HepG2 (cell line): ENCODE data around the gene COG1. TPM values are rescaled to one million over a fixed set of nuclear protein-coding genes. Genes with fewer than 3 reads are reported as not detected.

Experiments used
- AKAP8 ChIP-seq: sonication (generic); formaldehyde crosslinking; IDR thresholded peaks from 2 replicates; pipeline ENCODE4 v1.5.1; 2020; ENCODE audit warnings: mild to moderate bottlenecking, missing genetic modification reagents
- AKNA ChIP-seq: sonication (generic); formaldehyde crosslinking; IDR thresholded peaks from 2 replicates; pipeline ENCODE4 v1.4.0; 2020; ENCODE audit warnings: missing genetic modification reagents, borderline replicate concordance
- BORCS8-MEF2B ChIP-seq: sonication (generic); formaldehyde crosslinking; IDR thresholded peaks from 2 replicates; pipeline ENCODE4 v1.8.0; 2022; ENCODE audit warnings: mild to moderate bottlenecking, missing genetic modification reagents
- MTA1 ChIP-seq: sonication (generic); formaldehyde crosslinking; IDR thresholded peaks from 2 replicates; pipeline ENCODE4 v1.4.0; 2020; ENCODE audit warnings: missing genetic modification reagents, mild to moderate bottlenecking, borderline replicate concordance
- REST ChIP-seq, 2 experiments: IDR thresholded peaks; 2 replicates each; pipeline ENCODE4 v1.6.1; 2011 to 2012; ENCODE audit warnings: low read length in 2 of 2, borderline replicate concordance in 1 of 2, low read depth in 1 of 2, mild to moderate bottlenecking in 1 of 2, moderate library complexity in 1 of 2
- THAP8 ChIP-seq: sonication (generic); formaldehyde crosslinking; IDR thresholded peaks from 2 replicates; pipeline ENCODE4 v1.5.1; 2020; ENCODE audit warnings: missing genetic modification reagents, mild to moderate bottlenecking, borderline replicate concordance
- YEATS2 ChIP-seq: sonication (generic); formaldehyde crosslinking; IDR thresholded peaks from 2 replicates; pipeline ENCODE4 v1.4.0; 2020; ENCODE audit warnings: missing genetic modification reagents, borderline replicate concordance
- ZNF280B ChIP-seq: sonication (generic); formaldehyde crosslinking; IDR thresholded peaks from 2 replicates; pipeline ENCODE4 v1.5.0; 2020; ENCODE audit warnings: missing genetic modification reagents, mild to moderate bottlenecking, borderline replicate concordance
- ZNF496 ChIP-seq: sonication (generic); formaldehyde crosslinking; IDR thresholded peaks from 2 replicates; pipeline ENCODE4 v1.8.1; 2023; ENCODE audit warnings: mild to moderate bottlenecking, moderate library complexity, missing genetic modification reagents; ENCODE audit not compliant: insufficient replicate concordance
- ZNF607 ChIP-seq: sonication (generic); formaldehyde crosslinking; IDR thresholded peaks from 2 replicates; pipeline ENCODE4 v1.5.1; 2020; ENCODE audit warnings: missing genetic modification reagents, mild to moderate bottlenecking, borderline replicate concordance
- ZNF614 ChIP-seq: IDR thresholded peaks from 2 replicates; pipeline ENCODE4 v1.6.1; 2018; ENCODE audit warnings: missing biosample characterization, missing genetic modification reagents, inconsistent platforms, borderline replicate concordance
- ZNF616 ChIP-seq: sonication (generic); formaldehyde crosslinking; IDR thresholded peaks from 2 replicates; pipeline ENCODE4 v1.5.0; 2020; ENCODE audit warnings: low read depth, mild to moderate bottlenecking, missing genetic modification reagents
- ZNF678 ChIP-seq: sonication (generic); formaldehyde crosslinking; IDR thresholded peaks from 2 replicates; pipeline ENCODE4 v1.4.0; 2020; ENCODE audit warnings: mild to moderate bottlenecking, missing genetic modification reagents
- polyA plus RNA-seq, 8 experiments: library from polyadenylated mRNA; depleted of rRNA in 3 of 8; stranded (reverse) in 7 of 8; unstranded in 1 of 8; fragments of >200 nt; fragmentation: Illumina TruSeq in 4 of 8; extraction: Trizol in 4 of 8; gene quantifications; 2 replicates each; pipeline versions ENCODE4 v1.2.1 to v1.2.3, GENCODE V29; 2011 to 2016; ENCODE audit warnings: low read depth in 4 of 8, missing spikeins in 1 of 8, mixed read lengths in 1 of 8; ENCODE audit not compliant: insufficient read depth in 1 of 8
- total RNA-seq, 5 experiments: library from RNA; depleted of rRNA; stranded (reverse); fragments of >200 nt; fragmentation: Illumina TruSeq; extraction: Trizol; gene quantifications; 2 replicates each; pipeline ENCODE4 v1.2.3, GENCODE V29; 2016; ENCODE audit warnings: low read depth in 1 of 5

COG1 gene
- total and polyA plus RNA-seq, 2 of the 13 experiments (the other 11 are each of a cell fraction or from before 2014, with no cell fraction given): 36.6 to 39.7 TPM

GRCh38 chr17:73201215-73202069, 8.6 kb downstream of the COG1 start (continued):
- peak in 1 of 2 experiments; percentile 25; a peak in 1 of 4 replicates for TF ChIP-seq REST (IDR thresholded peaks at IDR 0.05; ENCODE audit: borderline replicate concordance in 1 of 2, low read depth in 1 of 2, low read length in 2 of 2)
- no peak for TF ChIP-seq ZNF496 (CRISPR knock-in tag)
- TF ChIP-seq AKAP8 (CRISPR knock-in tag): no peak
- TF ChIP-seq YEATS2 (CRISPR knock-in tag): peak; percentile 78; the same call in 1 of the 2 replicates
- peak; percentile 90 for TF ChIP-seq ZNF614 (CRISPR knock-in tag)
- peak; percentile 77; the same call in 1 of the 2 replicates for TF ChIP-seq ZNF280B (CRISPR knock-in tag)
- peak; percentile 87 for TF ChIP-seq BORCS8-MEF2B (CRISPR knock-in tag)
- peak; percentile 58; the same call in 1 of the 2 replicates for TF ChIP-seq AKNA (CRISPR knock-in tag)
- peak; percentile 95 for TF ChIP-seq MTA1 (CRISPR knock-in tag)
- TF ChIP-seq ZNF678 (CRISPR knock-in tag): no peak
- no peak for TF ChIP-seq ZNF607 (CRISPR knock-in tag)
- TF ChIP-seq ZNF616 (CRISPR knock-in tag): 0 out of 2 replicates have a peak, but pooled peaks have one; percentile 46
- TF ChIP-seq THAP8: no peak
